Body of pancreas (tissue), 4 donors: ENCODE results near the gene ARHGAP15. TPM values are rescaled to one million over a fixed set of nuclear protein-coding genes. Genes with fewer than 3 reads are reported as not detected.

ENCODE experiments used
- ATAC-seq: fragments of 150-250 bp; one replicate; pipeline ENCODE4 v1.9.1; 2016
- DNase-seq, 4 donors: peaks; one replicate each; pipeline ENCODE4 v3.0.0-alpha.2; 2019
- H3K27ac ChIP-seq, 4 donors: fragments of 200-600 bp; sonication (generic); 1 replicate in 3 of 4; 2 replicates in 1 of 4; pipeline versions ENCODE4 v1.5.1 to v1.6.1; 2016 to 2019; ENCODE audit warnings: mild to moderate bottlenecking in 1 of 4, mixed read lengths in 1 of 4, moderate library complexity in 1 of 4
- H3K27me3 ChIP-seq, 2 donors: fragments of 200-600 bp; sonication (generic); one replicate each; pipeline ENCODE4 v1.6.0; 2016; ENCODE audit warnings: mild to moderate bottlenecking in 1 of 2
- H3K36me3 ChIP-seq, 2 donors: fragments of 200-600 bp; sonication (generic); replicated peaks in 1 of 2; 2 replicates each; pipeline ENCODE4 v1.5.1; 2016; ENCODE audit warnings: low read depth in 2 of 2; ENCODE audit not compliant: insufficient read depth in 1 of 2
- H3K4me1 ChIP-seq: fragments of 200-600 bp; sonication (generic); one replicate; pipeline ENCODE4 v1.6.0; 2016
- H3K4me3 ChIP-seq, 2 donors: fragments of 200-600 bp; sonication (generic); 1 replicate in 1 of 2; 2 replicates in 1 of 2; pipeline ENCODE4 v1.5.1; 2016 to 2019
- H3K9me3 ChIP-seq, 3 donors: fragments of 200-600 bp; sonication (generic); 1 replicate in 2 of 3; 2 replicates in 1 of 3; pipeline ENCODE4 v1.5.1; 2016
- POLR2A ChIP-seq, 3 donors: fragments of 450-650 bp; IDR thresholded peaks; one replicate each; pipeline ENCODE4 v1.6.1; 2016; ENCODE audit warnings: antibody characterized with exemption in 3 of 3, mild to moderate bottlenecking in 2 of 3
- WGBS, 2 donors: methylation state at CpG; one replicate each; pipeline ENCODE4 v1.1.5; 2017; 5-methylcytosine and 5-hydroxymethylcytosine counted together
- intact Hi-C: fragments of 100-400 bp; cut with DNase I; formaldehyde crosslinking; loops from one replicate; pipeline ENCODE4 v1.15.1; 2023
- total RNA-seq, 2 donors: library from RNA; depleted of rRNA; stranded (reverse); fragments of >200 nt; gene quantifications; one replicate each; pipeline ENCODE4 v1.1.0, GENCODE V29; 2016
- TF ChIP-seq, protein P1 (sequence below), 7 experiments: fragments of 450-650 bp in 4 of 7; fragments of 200-600 bp in 3 of 7; sonication (generic) in 3 of 7; IDR thresholded peaks; one replicate each; pipeline ENCODE4 v1.5.1; 2016 to 2019; ENCODE audit warnings: antibody characterized with exemption in 7 of 7

ARHGAP15 gene
- total RNA-seq, 2 donors from 2014 or later = 1.3 TPM; not detected in 1

DNA sequence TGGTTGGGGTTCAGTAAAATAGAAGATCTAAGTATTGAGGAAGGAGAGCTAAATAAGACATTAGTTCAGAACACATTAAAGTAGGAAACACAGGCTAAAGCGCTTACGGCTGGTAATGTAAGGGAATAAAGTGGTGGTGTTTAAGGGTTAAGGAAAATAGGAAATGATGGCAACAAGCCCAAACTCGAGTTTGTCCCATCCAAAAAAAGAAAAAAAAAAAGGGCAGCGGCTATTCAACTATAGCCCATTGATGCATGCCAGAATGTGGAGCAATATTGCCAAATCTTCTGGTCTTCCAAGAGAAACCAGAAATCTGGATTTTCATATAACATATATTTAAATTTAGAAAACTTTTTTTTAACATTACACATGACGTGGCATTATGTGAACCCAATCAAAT, 161.0 kb downstream of the ARHGAP15 start:
- no peak for ATAC-seq
- Histone ChIP-seq H3K4me3 (no peak overlapping the region), H3K9me3 (no peaks in the 10 kb centered on the region), H3K4me1 (no peaks in the 10 kb centered on the region), H3K36me3 (no peaks in the 10 kb centered on the region), H3K27ac (no peak overlapping the region), H3K27me3 (no peaks in the 10 kb centered on the region)
- TF ChIP-seq POLR2A (IDR thresholded peaks at IDR 0.05) = no peak
- TF ChIP-seq, protein P1, sequence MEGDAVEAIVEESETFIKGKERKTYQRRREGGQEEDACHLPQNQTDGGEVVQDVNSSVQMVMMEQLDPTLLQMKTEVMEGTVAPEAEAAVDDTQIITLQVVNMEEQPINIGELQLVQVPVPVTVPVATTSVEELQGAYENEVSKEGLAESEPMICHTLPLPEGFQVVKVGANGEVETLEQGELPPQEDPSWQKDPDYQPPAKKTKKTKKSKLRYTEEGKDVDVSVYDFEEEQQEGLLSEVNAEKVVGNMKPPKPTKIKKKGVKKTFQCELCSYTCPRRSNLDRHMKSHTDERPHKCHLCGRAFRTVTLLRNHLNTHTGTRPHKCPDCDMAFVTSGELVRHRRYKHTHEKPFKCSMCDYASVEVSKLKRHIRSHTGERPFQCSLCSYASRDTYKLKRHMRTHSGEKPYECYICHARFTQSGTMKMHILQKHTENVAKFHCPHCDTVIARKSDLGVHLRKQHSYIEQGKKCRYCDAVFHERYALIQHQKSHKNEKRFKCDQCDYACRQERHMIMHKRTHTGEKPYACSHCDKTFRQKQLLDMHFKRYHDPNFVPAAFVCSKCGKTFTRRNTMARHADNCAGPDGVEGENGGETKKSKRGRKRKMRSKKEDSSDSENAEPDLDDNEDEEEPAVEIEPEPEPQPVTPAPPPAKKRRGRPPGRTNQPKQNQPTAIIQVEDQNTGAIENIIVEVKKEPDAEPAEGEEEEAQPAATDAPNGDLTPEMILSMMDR (IDR thresholded peaks at IDR 0.05) = no peak
- intact Hi-C loops = no loop called here
- 52 to 57% methylated on average over 5 of the region's 5 CpGs for WGBS, 2 donors
- no peak for DNase-seq

DNA sequence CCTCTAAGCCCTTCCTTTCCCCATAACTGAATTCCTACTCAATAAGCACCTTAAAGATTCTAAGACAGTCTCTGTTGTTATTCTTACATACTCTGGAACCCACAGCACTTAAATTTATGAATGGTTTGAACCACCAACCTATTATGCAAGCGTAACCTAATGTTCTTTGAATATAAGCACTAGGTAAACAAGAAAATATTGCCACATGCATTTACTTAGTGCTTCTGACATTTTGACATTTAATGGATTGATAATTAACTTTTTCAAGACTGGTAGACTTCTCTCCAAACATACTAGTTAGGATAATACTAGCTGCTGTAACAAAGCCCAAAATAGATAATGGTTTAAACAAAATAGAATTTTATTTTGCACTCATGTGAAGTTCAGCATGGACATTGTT, 164.8 kb downstream of the ARHGAP15 start:
- Histone ChIP-seq H3K36me3 (no peaks in the 10 kb centered on the region), H3K4me3 (no peak overlapping the region), H3K9me3 (no peaks in the 10 kb centered on the region), H3K27ac (no peak overlapping the region), H3K4me1 (no peaks in the 10 kb centered on the region), H3K27me3 (no peaks in the 10 kb centered on the region)
- 44 to 61% methylated on average over 1 of the region's 1 CpG for WGBS, 2 donors
- intact Hi-C loops = no loop called here
- no peak for TF ChIP-seq POLR2A (IDR thresholded peaks at IDR 0.05)
- TF ChIP-seq, protein P1 (IDR thresholded peaks at IDR 0.05) = no peak
- DNase-seq (no peak), ATAC-seq (no peak)

DNA sequence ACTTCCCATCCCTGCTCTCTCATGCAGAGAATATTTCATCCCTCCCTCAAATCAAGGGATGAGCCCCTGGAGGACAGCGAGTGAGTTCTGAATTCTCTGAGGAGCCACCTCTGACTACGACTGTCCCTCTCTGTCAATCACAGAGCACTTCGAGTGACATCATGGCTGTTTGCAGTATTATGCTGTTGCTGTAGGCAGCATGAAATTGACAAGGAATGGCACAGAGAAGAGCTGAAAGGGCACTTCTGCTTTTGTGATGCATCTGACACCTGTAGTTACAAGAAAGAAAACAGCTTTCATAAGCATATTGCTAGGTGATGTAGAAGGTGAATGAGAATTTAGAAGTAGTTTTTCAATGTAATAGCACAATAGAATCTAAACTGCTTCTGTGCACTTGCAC, 166.9 kb downstream of the ARHGAP15 start:
- no peak for ATAC-seq

DNA sequence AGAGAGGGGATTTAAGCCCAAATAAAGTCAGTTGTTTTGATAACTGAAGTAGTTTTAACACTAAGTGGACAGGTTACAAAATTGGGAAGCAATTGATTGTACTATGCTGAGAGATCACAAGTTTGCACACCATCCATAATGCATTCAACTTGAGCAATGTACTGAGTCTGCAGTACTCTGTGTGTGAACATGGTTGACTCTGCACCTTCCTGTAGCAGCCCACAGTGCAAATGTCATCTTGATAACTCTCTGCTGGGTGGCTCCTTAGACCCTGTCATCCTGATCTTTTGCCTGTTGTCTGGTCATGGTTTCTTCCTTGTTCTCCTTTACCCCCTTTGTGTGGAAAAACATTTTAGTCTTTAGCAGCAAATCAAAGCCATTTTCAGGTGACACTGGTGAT, 168.0 kb downstream of the ARHGAP15 start:
- H3K27ac ChIP-seq = no peak overlapping the region
- H3K9me3 ChIP-seq = no peaks in the 10 kb centered on the region
- H3K27me3 ChIP-seq = no peaks in the 10 kb centered on the region
- TF ChIP-seq, protein P1 (IDR thresholded peaks at IDR 0.05) = no peak
- no peak for TF ChIP-seq POLR2A (IDR thresholded peaks at IDR 0.05)
- H3K4me3 ChIP-seq = no peak overlapping the region
- DNase-seq (no peak), ATAC-seq (no peak)
- intact Hi-C loops = no loop called here
- H3K36me3 ChIP-seq = no peaks in the 10 kb centered on the region
- H3K4me1 ChIP-seq = no peaks in the 10 kb centered on the region

More for the DNA sequence above, 166.9 kb downstream of the ARHGAP15 start:
- TF ChIP-seq POLR2A (IDR thresholded peaks at IDR 0.05) = no peak
- TF ChIP-seq, protein P1 (IDR thresholded peaks at IDR 0.05) = no peak
- Histone ChIP-seq H3K27me3 (no peaks in the 10 kb centered on the region), H3K9me3 (no peaks in the 10 kb centered on the region), H3K36me3 (no peaks in the 10 kb centered on the region), H3K27ac (no peak overlapping the region), H3K4me1 (no peaks in the 10 kb centered on the region), H3K4me3 (no peak overlapping the region)
- no peak for DNase-seq
- 74 to 76% methylated on average over 3 of the region's 3 CpGs for WGBS, 2 donors
- intact Hi-C loops = no loop called here

DNA sequence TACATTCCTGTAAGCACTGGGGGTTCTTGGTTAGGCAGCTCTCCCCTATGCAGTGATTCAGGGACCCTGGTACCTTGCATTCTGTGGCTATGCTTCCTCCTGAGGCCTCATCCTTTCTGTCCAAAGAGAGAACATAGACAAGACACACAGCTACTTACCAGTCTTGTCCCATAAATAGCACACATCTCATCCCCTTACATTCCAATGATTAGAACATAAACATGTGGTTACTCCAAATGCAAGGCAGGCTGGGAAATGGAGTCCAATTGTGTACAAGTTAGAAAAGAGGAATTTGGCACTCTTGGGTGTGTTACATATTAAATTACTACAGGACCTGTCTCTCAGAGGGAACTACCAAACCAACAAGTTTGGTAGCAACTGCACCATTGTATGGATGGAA, 171.3 kb downstream of the ARHGAP15 start:
- Histone ChIP-seq H3K9me3 (no peaks in the 10 kb centered on the region), H3K27me3 (no peaks in the 10 kb centered on the region), H3K4me1 (no peaks in the 10 kb centered on the region), H3K27ac (no peak overlapping the region), H3K4me3 (no peak overlapping the region), H3K36me3 (no peaks in the 10 kb centered on the region)
- no peak for ATAC-seq
- TF ChIP-seq, protein P1 (IDR thresholded peaks at IDR 0.05) = no peak
- no peak for TF ChIP-seq POLR2A (IDR thresholded peaks at IDR 0.05)
- no peak for DNase-seq
- intact Hi-C loops = no loop called here
